Activated naive CD4-positive, alpha-beta T cell treated with anti-CD3 and anti-CD28 coated beads, Interleukin-2, amount 10 ng/mL, durations not matched to agents 5 hours and 36 hours (primary cell): ENCODE data around the gene FGD2. TPM values are rescaled to one million over a fixed set of nuclear protein-coding genes. Genes with fewer than 3 reads are reported as not detected.

ENCODE experiments used
- total RNA-seq, 2 experiments: library from RNA; stranded (reverse); gene quantifications; one replicate each; pipeline ENCODE4 v1.2.3, GENCODE V29; 2021

The FGD2 gene, protein sequence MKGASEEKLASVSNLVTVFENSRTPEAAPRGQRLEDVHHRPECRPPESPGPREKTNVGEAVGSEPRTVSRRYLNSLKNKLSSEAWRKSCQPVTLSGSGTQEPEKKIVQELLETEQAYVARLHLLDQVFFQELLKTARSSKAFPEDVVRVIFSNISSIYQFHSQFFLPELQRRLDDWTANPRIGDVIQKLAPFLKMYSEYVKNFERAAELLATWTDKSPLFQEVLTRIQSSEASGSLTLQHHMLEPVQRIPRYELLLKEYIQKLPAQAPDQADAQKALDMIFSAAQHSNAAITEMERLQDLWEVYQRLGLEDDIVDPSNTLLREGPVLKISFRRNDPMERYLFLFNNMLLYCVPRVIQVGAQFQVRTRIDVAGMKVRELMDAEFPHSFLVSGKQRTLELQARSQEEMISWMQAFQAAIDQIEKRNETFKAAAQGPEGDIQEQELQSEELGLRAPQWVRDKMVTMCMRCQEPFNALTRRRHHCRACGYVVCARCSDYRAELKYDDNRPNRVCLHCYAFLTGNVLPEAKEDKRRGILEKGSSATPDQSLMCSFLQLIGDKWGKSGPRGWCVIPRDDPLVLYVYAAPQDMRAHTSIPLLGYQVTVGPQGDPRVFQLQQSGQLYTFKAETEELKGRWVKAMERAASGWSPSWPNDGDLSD
- 1 to 10 TPM in 1 of 2 experiments, under 1 TPM in 1; 0.86 to 1.2 TPM for total RNA-seq

DNA sequence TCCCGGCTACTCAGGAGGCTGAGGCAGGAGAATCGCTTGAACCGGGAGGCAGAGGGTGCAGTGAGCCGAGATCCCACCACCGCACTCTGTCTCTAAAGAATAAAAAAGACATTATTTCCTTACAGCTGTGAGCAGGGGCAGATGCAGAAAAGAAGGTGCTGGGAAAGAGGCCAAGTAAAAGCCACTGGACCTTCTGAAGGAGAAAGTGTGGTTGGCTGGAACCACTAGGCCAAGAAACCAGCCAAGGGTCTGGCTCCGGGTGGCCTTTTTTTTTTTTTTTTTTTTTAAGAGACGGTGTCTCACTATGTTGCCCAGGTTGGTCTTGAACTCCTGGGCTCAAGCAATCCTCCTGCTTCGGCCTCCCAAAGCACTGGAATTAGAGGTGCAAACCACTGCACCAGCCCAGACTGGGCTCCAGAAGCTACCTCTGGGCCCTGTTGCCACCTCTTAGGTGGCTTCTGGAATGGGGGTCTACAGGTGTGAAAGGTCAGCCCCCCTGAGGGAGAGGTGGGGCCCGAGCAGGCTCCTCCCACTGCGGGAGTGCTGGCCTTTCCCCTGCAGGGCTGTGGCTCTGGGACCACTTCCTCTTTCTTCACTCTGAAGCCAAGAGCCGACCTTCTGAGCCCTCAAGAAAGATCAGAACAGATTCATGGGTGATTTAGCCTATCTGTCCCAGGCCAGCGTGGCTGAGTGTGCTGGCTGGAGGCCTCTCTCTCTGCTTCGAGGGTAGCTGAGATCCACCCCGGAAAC, at the start of gene FGD2:
FGD2 (plus strand) TSS at position 595 of the 750 bp plus-strand sequence. CDS start 163 bp downstream, outside the sequence.

DNA sequence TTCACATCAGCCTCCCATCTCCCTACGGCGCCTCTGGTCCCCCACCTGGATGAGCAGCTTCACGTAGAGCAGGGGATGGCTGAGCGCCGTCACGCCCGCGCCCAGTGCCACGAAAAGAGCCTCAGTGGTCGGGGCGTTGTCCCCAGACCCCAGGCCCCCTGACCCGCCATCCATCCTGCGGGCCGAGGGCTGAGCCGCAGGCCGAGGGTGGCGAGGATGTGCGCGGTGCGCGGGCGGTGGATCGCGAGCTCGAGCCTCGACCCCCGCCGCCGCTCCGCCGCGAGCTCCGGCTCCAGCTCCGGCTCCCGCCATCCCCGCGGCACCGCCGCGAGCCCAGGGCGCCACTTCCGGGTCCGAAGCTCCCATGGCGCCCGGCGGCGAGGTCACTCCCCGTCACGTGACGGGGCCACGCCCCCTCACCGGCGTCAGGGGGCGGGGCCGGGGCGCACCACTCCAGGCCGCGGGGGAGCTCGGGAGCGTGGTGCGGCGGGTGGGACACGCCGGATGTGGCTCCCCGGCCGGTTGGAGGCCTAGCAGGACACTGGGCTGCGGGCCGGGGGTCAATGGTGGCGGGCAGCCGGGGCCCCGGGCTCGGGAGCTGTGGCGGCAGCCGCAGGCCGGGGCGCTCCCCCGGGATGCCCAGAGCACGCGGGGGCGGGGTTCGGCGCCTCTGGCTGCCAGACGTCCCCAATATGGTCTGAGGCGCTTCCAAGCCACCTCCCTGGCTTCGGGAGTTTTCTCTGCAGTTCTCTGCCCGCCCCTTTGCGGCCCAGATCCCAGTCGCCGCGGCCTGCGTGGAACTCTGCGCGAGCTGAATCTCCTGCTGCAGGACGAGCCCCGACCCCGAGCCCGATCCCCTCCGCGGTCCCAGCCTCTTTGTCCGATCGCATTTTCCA, 19.4 kb upstream of the FGD2 start, which contains the start of gene MTCH1:
MTCH1 (minus strand) TSS at position 389 of the 896 bp plus-strand sequence; CDS start at position 366, 23 bp downstream.

Other genes with a start within 250 kb of the FGD2 start
- 1 to 10 TPM; 1.6 to 2.4 TPM for gene CPNE5, start 166.2 kb upstream of the FGD2 start, total RNA-seq
- gene PPIL1, start 130.9 kb upstream of the FGD2 start, total RNA-seq, result 10 to 100 TPM; 15.7 to 17.5 TPM
- 10 to 100 TPM; 43.9 to 44.3 TPM for gene C6orf89, start 119.7 kb upstream of the FGD2 start, total RNA-seq
- gene PI16, start 50.9 kb upstream of the FGD2 start, total RNA-seq, result 1 to 10 TPM; 2.7 to 2.8 TPM
- gene MTCH1, start 19.5 kb upstream of the FGD2 start, total RNA-seq, result 100 to 1,000 TPM; 109 to 112 TPM
- 100 to 1,000 TPM; 566 to 572 TPM for gene PIM1, start 164.5 kb downstream of the FGD2 start, total RNA-seq